ENCODE data around the gene SLC25A51.

Gene SLC25A51

DNA sequence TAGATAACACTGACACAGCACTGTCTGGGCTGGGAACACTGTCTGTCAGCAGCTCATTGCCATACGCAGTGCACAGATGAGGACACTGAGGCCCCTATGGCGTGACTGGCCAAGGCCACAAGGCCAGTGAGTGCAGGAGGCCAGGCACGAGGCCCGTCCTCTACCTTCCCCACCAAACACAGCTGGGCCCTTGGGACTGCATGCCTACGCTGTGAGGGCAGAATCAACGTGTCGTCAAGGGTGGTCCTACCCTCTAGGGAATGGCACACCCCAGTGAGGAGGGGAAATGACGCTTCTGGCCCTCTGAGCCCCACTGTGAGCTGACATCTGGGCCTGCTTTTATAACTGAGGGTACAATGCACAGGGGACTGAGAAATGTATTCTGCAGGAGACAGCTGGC is 42.1 kb upstream of the SLC25A51 start:
- Histone ChIP-seq H3K9me3 (ENCODE audit: insufficient read depth, low read depth, low read length) (no peaks in the 10 kb centered on the region), H3K36me3 (ENCODE audit: insufficient read depth, low read length) (peaks cover 25% of the 10 kb centered on the region), H3K27ac (ENCODE audit: low read depth, low read length) (no peak overlapping the region), H3K4me3 (ENCODE audit: low read length) (no peak overlapping the region), H3K9ac (ENCODE audit: low read depth, low read length) (no peak overlapping the region), H3K27me3 (ENCODE audit: insufficient read depth, low read length) (no peaks in the 10 kb centered on the region), H3K4me1 (ENCODE audit: insufficient read depth, low read length) (peaks cover 26% of the 10 kb centered on the region; the same call in 1 of the 2 replicates)
- 93% methylated on average over 8 of the region's 8 CpGs for WGBS

DNA sequence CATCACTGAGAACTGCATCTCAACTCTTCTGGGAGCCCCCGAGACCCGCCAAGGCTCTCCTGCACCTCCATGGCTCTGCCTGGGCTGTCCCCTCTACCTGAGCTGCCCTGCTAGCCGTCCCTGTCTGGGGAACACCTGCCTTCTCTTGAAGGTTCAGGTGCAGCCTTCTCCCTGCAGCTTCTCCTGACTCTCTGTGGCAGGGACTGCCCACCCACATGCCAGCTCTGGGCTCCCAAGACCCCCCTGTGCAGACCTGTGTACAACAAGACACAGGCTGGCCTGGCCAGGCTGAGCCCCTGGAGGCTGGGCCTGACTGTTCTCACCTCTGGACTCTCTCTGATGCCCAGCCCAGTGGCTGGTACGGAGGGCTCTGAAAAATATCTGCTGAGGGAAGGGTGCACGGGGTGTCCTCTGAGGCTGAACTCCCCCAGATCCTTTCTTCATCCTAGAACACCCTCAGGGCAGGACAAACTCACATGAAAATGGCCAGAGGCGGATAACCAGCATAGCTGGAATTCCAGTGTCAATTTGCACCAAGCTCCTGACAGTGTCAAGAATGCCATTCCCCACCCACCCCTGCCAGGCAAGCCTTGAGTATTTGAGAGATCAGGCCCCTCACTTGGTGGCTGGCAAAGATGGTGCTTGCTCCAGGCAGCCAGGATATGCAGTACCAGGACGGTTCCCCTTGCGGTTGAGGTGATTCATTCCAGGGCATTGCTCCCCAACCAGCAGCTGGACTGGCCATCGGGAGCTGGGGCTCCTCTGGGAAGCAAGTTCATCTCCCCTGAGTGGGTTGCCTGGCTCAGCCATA is 40.9 kb upstream of the SLC25A51 start:
- WGBS = 88% methylated on average over 9 of the region's 9 CpGs
- Histone ChIP-seq H3K9ac (ENCODE audit: low read depth, low read length) (peak overlapping the region; percentile 42; the same call in 1 of the 2 replicates), H3K4me1 (ENCODE audit: insufficient read depth, low read length) (peaks cover 26% of the 10 kb centered on the region; the same call in 1 of the 2 replicates), H3K4me3 (ENCODE audit: low read length) (no peak overlapping the region), H3K27me3 (ENCODE audit: insufficient read depth, low read length) (no peaks in the 10 kb centered on the region), H3K9me3 (ENCODE audit: insufficient read depth, low read depth, low read length) (no peaks in the 10 kb centered on the region), H3K36me3 (ENCODE audit: insufficient read depth, low read length) (peaks cover 18% of the 10 kb centered on the region), H3K27ac (ENCODE audit: low read depth, low read length) (peak overlapping the region; percentile 40; the same call in 1 of the 2 replicates)

- Histone ChIP-seq H3K9ac (ENCODE audit: low read depth, low read length) (0 out of 2 replicates have a peak overlapping the region, but pooled peaks have one; percentile 42), H3K4me3 (ENCODE audit: low read length) (no peak overlapping the region), H3K27ac (ENCODE audit: low read depth, low read length) (peak overlapping the region; percentile 12; the same call in 1 of the 2 replicates), H3K36me3 (ENCODE audit: insufficient read depth, low read length) (peaks cover 18% of the 10 kb centered on the region), H3K9me3 (ENCODE audit: insufficient read depth, low read depth, low read length) (no peaks in the 10 kb centered on the region), H3K4me1 (ENCODE audit: insufficient read depth, low read length) (peaks cover 26% of the 10 kb centered on the region; the same call in 1 of the 2 replicates), H3K27me3 (ENCODE audit: insufficient read depth, low read length) (no peaks in the 10 kb centered on the region)
- 84% methylated on average over 7 of the region's 7 CpGs for WGBS
Observed at GRCh38 chr9:37944266-37944650, 40.3 kb upstream of the SLC25A51 start.

GRCh38 chr9:37943345-37944265 is 39.7 kb upstream of the SLC25A51 start:
- 91% methylated on average over 12 of the region's 12 CpGs for WGBS
- peaks cover 28% of the 10 kb centered on the region; the same call in 1 of the 2 replicates for H3K4me1 ChIP-seq (ENCODE audit: insufficient read depth, low read length)
- H3K27me3 ChIP-seq (ENCODE audit: insufficient read depth, low read length) = no peaks in the 10 kb centered on the region
- no peak overlapping the region for H3K9ac ChIP-seq (ENCODE audit: low read depth, low read length)
- H3K36me3 ChIP-seq (ENCODE audit: insufficient read depth, low read length) = peaks cover 17% of the 10 kb centered on the region
- peak overlapping the region; percentile 12; the same call in 1 of the 2 replicates for H3K27ac ChIP-seq (ENCODE audit: low read depth, low read length)
- no peak overlapping the region for H3K4me3 ChIP-seq (ENCODE audit: low read length)
- no peaks in the 10 kb centered on the region for H3K9me3 ChIP-seq (ENCODE audit: insufficient read depth, low read depth, low read length)

- 90% methylated on average over 12 of the region's 12 CpGs for WGBS
- peaks cover 8% of the 10 kb centered on the region for H3K36me3 ChIP-seq (ENCODE audit: insufficient read depth, low read length)
- no peak overlapping the region; the same call in 1 of the 2 replicates for H3K27ac ChIP-seq (ENCODE audit: low read depth, low read length)
- H3K9ac ChIP-seq (ENCODE audit: low read depth, low read length) = no peak overlapping the region
- peaks cover 36% of the 10 kb centered on the region; the same call in 1 of the 2 replicates for H3K4me1 ChIP-seq (ENCODE audit: insufficient read depth, low read length)
- H3K9me3 ChIP-seq (ENCODE audit: insufficient read depth, low read depth, low read length) = no peaks in the 10 kb centered on the region
- H3K27me3 ChIP-seq (ENCODE audit: insufficient read depth, low read length) = no peaks in the 10 kb centered on the region
- no peak overlapping the region for H3K4me3 ChIP-seq (ENCODE audit: low read length)
Observed at GRCh38 chr9:37942621-37943344, 38.9 kb upstream of the SLC25A51 start.

DNA sequence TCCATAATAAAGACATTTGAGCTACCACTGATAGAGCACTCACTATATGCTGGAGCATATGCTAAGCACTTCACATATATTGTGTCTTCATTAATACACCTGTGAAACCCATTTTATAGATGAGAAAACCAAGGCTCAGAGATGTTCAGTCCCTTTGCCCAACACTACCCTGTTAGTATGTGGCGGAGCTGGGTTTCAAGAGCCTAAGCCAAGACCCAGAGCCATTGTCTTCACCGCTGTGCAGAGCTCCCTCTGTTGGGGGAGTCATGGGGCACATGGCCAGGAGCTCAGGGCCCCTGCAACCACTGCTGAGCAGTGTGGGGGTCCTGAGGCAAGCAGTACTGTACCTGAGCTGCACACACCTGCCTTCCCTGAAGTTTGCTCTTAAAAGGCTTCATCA is 37.3 kb upstream of the SLC25A51 start:
- Histone ChIP-seq H3K4me1 (ENCODE audit: insufficient read depth, low read length) (peaks cover 48% of the 10 kb centered on the region; the same call in 1 of the 2 replicates), H3K27me3 (ENCODE audit: insufficient read depth, low read length) (no peaks in the 10 kb centered on the region), H3K9me3 (ENCODE audit: insufficient read depth, low read depth, low read length) (no peaks in the 10 kb centered on the region), H3K27ac (ENCODE audit: low read depth, low read length) (no peak overlapping the region), H3K4me3 (ENCODE audit: low read length) (no peak overlapping the region), H3K9ac (ENCODE audit: low read depth, low read length) (no peak overlapping the region), H3K36me3 (ENCODE audit: insufficient read depth, low read length) (no peaks in the 10 kb centered on the region; the same call in none of the 2 replicates)
- WGBS = 93% methylated on average over 2 of the region's 2 CpGs

GRCh38 chr9:37939575-37940095 is 35.7 kb upstream of the SLC25A51 start:
- no peaks in the 10 kb centered on the region for H3K27me3 ChIP-seq (ENCODE audit: insufficient read depth, low read length)
- H3K4me3 ChIP-seq (ENCODE audit: low read length) = no peak overlapping the region
- H3K9me3 ChIP-seq (ENCODE audit: insufficient read depth, low read depth, low read length) = no peaks in the 10 kb centered on the region
- H3K4me1 ChIP-seq (ENCODE audit: insufficient read depth, low read length) = peaks cover 41% of the 10 kb centered on the region; the same call in 1 of the 2 replicates
- H3K36me3 ChIP-seq (ENCODE audit: insufficient read depth, low read length) = no peaks in the 10 kb centered on the region
- 90% methylated on average over 6 of the region's 6 CpGs for WGBS
- no peak overlapping the region for H3K27ac ChIP-seq (ENCODE audit: low read depth, low read length)
- H3K9ac ChIP-seq (ENCODE audit: low read depth, low read length) = no peak overlapping the region

DNA sequence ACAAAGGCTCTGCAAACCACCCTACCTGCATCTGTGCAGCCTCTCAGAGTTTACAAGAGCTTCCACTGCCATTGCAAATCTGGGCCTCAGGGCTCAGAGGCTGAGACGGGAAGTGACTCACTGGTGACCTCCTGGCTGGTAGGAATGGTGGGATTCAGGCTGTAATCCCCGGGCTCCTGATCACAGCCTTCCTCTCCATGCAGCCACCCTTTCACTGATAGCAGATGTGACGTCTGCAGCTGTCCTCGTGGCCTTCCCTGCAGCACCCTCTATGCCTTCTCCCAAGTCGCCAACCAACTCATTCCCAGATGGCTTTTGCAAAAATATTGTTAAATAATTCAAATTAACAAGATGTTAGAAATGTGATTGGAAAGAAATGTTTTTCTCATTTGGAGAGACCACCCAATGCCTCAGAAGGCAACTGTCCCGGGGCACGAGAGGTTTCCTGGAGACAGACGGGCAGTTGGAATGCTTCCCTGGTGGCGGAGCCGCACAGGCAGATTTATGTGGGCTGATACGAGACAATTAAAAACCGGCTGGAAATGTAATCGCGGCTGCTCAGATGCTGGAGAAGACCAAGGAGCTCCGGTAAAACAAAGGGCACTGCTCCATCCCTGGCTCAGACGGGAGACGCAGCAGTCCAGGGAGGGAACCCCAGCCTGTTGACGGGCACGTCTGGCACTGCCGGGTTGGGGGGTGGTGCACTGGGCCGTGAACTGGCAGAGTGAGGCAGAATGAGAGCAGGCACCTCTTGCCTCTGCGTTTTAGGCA is 34.4 kb upstream of the SLC25A51 start:
- Histone ChIP-seq H3K4me1 (ENCODE audit: insufficient read depth, low read length) (peaks cover 27% of the 10 kb centered on the region; the same call in 1 of the 2 replicates), H3K4me3 (ENCODE audit: low read length) (no peak overlapping the region), H3K9me3 (ENCODE audit: insufficient read depth, low read depth, low read length) (no peaks in the 10 kb centered on the region), H3K9ac (ENCODE audit: low read depth, low read length) (no peak overlapping the region), H3K36me3 (ENCODE audit: insufficient read depth, low read length) (no peaks in the 10 kb centered on the region), H3K27me3 (ENCODE audit: insufficient read depth, low read length) (no peaks in the 10 kb centered on the region), H3K27ac (ENCODE audit: low read depth, low read length) (peak overlapping the region; percentile 36; the same call in 1 of the 2 replicates)
- 84% methylated on average over 22 of the region's 22 CpGs for WGBS

DNA sequence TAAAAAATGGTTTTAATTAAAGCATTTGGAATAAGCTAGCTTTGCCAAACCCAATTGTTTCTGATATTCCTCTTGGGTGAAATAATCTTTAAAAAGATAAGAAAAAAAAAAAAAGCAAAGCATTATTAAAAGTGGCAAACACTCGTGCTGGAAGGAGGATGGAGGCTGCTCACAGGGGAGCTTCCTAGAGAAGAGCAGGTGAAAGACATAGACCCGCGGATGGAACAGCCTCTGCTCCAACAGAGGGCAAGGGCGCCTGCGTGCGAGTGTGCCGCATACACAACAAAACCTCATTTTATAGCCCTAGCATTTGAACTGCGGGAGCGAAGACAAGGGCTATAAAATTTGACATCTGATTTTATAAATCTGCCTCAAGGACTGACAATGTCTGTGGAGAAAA is 33.4 kb upstream of the SLC25A51 start:
- Histone ChIP-seq H3K36me3 (ENCODE audit: insufficient read depth, low read length) (no peaks in the 10 kb centered on the region), H3K27ac (ENCODE audit: low read depth, low read length) (peak overlapping the region; percentile 36; the same call in 1 of the 2 replicates), H3K9ac (ENCODE audit: low read depth, low read length) (no peak overlapping the region), H3K9me3 (ENCODE audit: insufficient read depth, low read depth, low read length) (no peaks in the 10 kb centered on the region), H3K27me3 (ENCODE audit: insufficient read depth, low read length) (no peaks in the 10 kb centered on the region), H3K4me1 (ENCODE audit: insufficient read depth, low read length) (peaks cover 22% of the 10 kb centered on the region; the same call in 1 of the 2 replicates), H3K4me3 (ENCODE audit: low read length) (no peak overlapping the region)
- 82% methylated on average over 9 of the region's 9 CpGs for WGBS

DNA sequence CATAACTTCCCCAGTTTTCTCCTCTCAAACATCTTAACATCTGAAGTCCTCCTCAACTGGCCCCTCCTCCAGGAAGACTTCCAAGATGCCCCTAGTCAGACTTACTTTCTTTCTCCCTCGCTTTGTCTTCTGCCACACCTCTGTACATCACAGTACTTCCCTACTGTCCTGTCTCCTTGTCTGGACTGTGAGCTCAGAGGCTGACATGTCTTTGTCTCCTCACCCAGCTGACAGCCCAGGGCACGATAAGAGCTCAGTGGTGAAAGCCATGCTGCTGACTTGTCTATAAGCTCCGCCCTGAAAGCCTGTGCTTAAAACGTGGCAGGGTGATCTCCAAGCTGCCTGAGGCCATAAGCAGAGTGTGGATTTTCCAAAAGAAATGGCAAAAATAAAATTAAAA is 33.0 kb upstream of the SLC25A51 start:
- H3K27ac ChIP-seq (ENCODE audit: low read depth, low read length) = no peak overlapping the region
- 56% methylated on average over 4 of the region's 4 CpGs for WGBS
- H3K27me3 ChIP-seq (ENCODE audit: insufficient read depth, low read length) = no peaks in the 10 kb centered on the region
- no peaks in the 10 kb centered on the region for H3K36me3 ChIP-seq (ENCODE audit: insufficient read depth, low read length)
- H3K4me3 ChIP-seq (ENCODE audit: low read length) = no peak overlapping the region
- H3K4me1 ChIP-seq (ENCODE audit: insufficient read depth, low read length) = peaks cover 22% of the 10 kb centered on the region; the same call in 1 of the 2 replicates
- no peak overlapping the region for H3K9ac ChIP-seq (ENCODE audit: low read depth, low read length)
- no peaks in the 10 kb centered on the region for H3K9me3 ChIP-seq (ENCODE audit: insufficient read depth, low read depth, low read length)

All from HUES64 (cell line).